GM23338 (cell line): ENCODE measurements around the gene GPC5.

Source experiments
- EZH2 ChIP-seq: fragments of 200-600 bp; sonication (generic); IDR thresholded peaks from one replicate; pipeline ENCODE4 v1.8.0; 2017; ENCODE audit warnings: antibody characterized with exemption, mild to moderate bottlenecking, low read depth; ENCODE audit not compliant: unreplicated experiment
- EZH2phosphoT487 ChIP-seq: fragments of 200-600 bp; sonication (generic); IDR thresholded peaks from one replicate; pipeline ENCODE4 v1.8.1; 2018; ENCODE audit warnings: antibody characterized with exemption; ENCODE audit not compliant: unreplicated experiment
- TF ChIP-seq, protein P1 (sequence below), 2 experiments: fragments of 200-600 bp in 1 of 2; sonication (generic) in 1 of 2; conservative IDR thresholded peaks; 2 replicates each; pipeline versions ENCODE4 v1.5.1 to v1.6.1; 2016 to 2017; ENCODE audit warnings: antibody characterized with exemption in 2 of 2, low read depth in 2 of 2, mild to moderate bottlenecking in 2 of 2, moderate library complexity in 1 of 2

DNA sequence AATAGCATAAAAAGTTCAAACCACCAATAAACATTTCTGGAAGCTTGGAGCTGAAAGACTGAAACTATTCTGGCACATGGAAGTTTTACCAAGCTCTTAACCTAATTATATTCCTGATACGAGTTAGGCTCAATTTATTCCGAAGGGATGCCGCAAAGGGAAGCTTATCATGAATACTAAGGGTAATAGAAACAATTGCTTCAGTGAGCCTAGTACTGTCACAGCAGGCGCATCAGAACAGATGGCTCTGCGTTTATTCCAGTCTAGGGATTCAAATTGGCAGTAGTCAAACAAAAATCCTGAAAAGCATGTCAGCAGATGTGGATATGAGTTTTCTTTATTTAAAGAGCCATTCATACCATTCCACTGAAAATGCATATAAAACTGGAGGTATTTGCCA is 779.5 kb downstream of the GPC5 start:
- TF ChIP-seq, protein P1, sequence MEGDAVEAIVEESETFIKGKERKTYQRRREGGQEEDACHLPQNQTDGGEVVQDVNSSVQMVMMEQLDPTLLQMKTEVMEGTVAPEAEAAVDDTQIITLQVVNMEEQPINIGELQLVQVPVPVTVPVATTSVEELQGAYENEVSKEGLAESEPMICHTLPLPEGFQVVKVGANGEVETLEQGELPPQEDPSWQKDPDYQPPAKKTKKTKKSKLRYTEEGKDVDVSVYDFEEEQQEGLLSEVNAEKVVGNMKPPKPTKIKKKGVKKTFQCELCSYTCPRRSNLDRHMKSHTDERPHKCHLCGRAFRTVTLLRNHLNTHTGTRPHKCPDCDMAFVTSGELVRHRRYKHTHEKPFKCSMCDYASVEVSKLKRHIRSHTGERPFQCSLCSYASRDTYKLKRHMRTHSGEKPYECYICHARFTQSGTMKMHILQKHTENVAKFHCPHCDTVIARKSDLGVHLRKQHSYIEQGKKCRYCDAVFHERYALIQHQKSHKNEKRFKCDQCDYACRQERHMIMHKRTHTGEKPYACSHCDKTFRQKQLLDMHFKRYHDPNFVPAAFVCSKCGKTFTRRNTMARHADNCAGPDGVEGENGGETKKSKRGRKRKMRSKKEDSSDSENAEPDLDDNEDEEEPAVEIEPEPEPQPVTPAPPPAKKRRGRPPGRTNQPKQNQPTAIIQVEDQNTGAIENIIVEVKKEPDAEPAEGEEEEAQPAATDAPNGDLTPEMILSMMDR (conservative IDR thresholded peaks at IDR 0.05; ENCODE audit: low read depth in 2 of 2), result no peak
- TF ChIP-seq EZH2phosphoT487 (no peak), EZH2 (no peak)
